Stomach (tissue), 9 donors: ENCODE data around the gene CAPN5. TPM values are rescaled to one million over a fixed set of nuclear protein-coding genes. Genes with fewer than 3 reads are reported as not detected.
A peak's percentile ranks its signal among the peaks of the same experiment; 100 is the strongest.

Experiments used
- DNase-seq, 2 donors: peaks; one replicate each; pipeline versions ENCODE4 v3.0.0 to v3.0.0-alpha.2; 2013 to 2019
- H3K27ac ChIP-seq, 5 donors: fragments of 200-600 bp in 4 of 5; sonication (generic) in 4 of 5; one replicate each; pipeline ENCODE4 v1.5.1; 2013 to 2019; ENCODE audit warnings: mild to moderate bottlenecking in 1 of 5, moderate library complexity in 1 of 5
- H3K27me3 ChIP-seq, 3 donors: fragments of 200-600 bp; sonication (generic); one replicate each; pipeline ENCODE4 v1.5.1; 2017 to 2019; ENCODE audit warnings: mixed run types in 1 of 3
- H3K36me3 ChIP-seq, 4 donors: fragments of 200-600 bp; sonication (generic); 1 replicate in 3 of 4; 2 replicates in 1 of 4; pipeline ENCODE4 v1.5.1; 2016 to 2019
- H3K4me1 ChIP-seq, 4 donors: fragments of 200-600 bp; sonication (generic); one replicate each; pipeline ENCODE4 v1.5.1; 2016 to 2019
- H3K4me3 ChIP-seq, 4 donors: fragments of 200-600 bp; sonication (generic) in 3 of 4; one replicate each; pipeline ENCODE4 v1.5.1; 2016 to 2019; ENCODE audit warnings: mild to moderate bottlenecking in 1 of 4
- H3K9me3 ChIP-seq, 4 donors: fragments of 200-600 bp; sonication (generic); one replicate each; pipeline ENCODE4 v1.5.1; 2016 to 2019
- EP300 ChIP-seq: sonication (generic); formaldehyde crosslinking; IDR thresholded peaks from one replicate; pipeline ENCODE4 v1.6.1; 2017; ENCODE audit warnings: antibody characterized with exemption
- POLR2A ChIP-seq, 4 donors: fragments of 450-650 bp; IDR thresholded peaks; one replicate each; pipeline ENCODE4 v1.6.1; 2016; ENCODE audit warnings: antibody characterized with exemption in 4 of 4, control low read depth in 2 of 4, mild to moderate bottlenecking in 1 of 4, moderate library complexity in 1 of 4
- POLR2AphosphoS5 ChIP-seq, 3 donors: sonication (generic); formaldehyde crosslinking; IDR thresholded peaks; one replicate each; pipeline ENCODE4 v1.6.1; 2016; ENCODE audit warnings: antibody characterized with exemption in 3 of 3
- WGBS, 5 donors: extraction: QIAGEN DNeasy Blood & Tissue Kit in 3 of 5; methylation state at CpG; one replicate each; pipeline versions ENCODE4 v1.1.5 to v1.1.7; 2013 to 2018; 5-methylcytosine and 5-hydroxymethylcytosine counted together
- intact Hi-C: fragments of 100-400 bp; cut with DNase I; formaldehyde crosslinking; loops from one replicate; pipeline ENCODE4 v1.15.1; 2023; ENCODE audit warnings: low total_unique reads
- polyA plus RNA-seq, 3 donors: library from polyadenylated mRNA; stranded (reverse); fragments of 200-250 nt; gene quantifications; one replicate each; pipeline ENCODE4 v1.2.3, GENCODE V29; 2013
- total RNA-seq, 5 donors: library from RNA; depleted of rRNA; stranded (reverse); fragments of >200 nt; gene quantifications; one replicate each; pipeline versions ENCODE4 v1.1.0 to v1.2.3, GENCODE V29; 2014 to 2016
- TF ChIP-seq, protein P1 (sequence below), 7 experiments: fragments of 450-650 bp in 4 of 7; fragments of 200-600 bp in 3 of 7; sonication (generic) in 3 of 7; IDR thresholded peaks; one replicate each; pipeline ENCODE4 v1.5.1; 2016 to 2019; ENCODE audit warnings: antibody characterized with exemption in 7 of 7, control low read depth in 2 of 7, mild to moderate bottlenecking in 1 of 7
- donor health status: healthy with polysubstance abuse.
- donor health status: Bipolar disorder and iron deficiency.
- donor health status: healthy.

The CAPN5 gene
- total and polyA plus RNA-seq, 8 donors, result 10.0 to 110 (median 65.9) TPM

DNA sequence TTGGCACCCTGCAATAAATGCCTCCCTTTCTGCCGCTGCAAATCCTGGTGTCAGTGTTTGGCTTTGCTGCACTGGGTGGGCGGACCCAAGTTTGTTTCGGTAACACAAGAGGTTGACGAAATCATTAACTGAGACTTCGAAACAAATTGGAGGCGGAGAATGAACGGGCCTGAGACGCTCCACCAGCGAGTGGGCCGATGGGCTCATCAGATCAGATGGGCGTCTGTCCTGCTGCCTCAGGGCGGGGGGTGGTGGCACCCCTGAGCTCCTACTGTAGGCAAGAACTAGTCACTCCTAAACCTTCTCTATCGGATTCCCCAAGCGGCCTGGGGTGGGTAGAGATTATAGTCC lies 918 bp upstream of the CAPN5 start:
- Histone ChIP-seq H3K4me3 (peak overlapping the region; percentile 70 to 81 (median 74)), H3K27ac (peak overlapping the region; percentile 82 to 95 (median 91)), H3K36me3 (no peaks in the 10 kb centered on the region), H3K27me3 (no peaks in the 10 kb centered on the region), H3K9me3 (no peaks in the 10 kb centered on the region), H3K4me1 (peaks cover 12 to 48% (median 43%) of the 10 kb centered on the region in 4 donors)
- TF ChIP-seq, protein P1, sequence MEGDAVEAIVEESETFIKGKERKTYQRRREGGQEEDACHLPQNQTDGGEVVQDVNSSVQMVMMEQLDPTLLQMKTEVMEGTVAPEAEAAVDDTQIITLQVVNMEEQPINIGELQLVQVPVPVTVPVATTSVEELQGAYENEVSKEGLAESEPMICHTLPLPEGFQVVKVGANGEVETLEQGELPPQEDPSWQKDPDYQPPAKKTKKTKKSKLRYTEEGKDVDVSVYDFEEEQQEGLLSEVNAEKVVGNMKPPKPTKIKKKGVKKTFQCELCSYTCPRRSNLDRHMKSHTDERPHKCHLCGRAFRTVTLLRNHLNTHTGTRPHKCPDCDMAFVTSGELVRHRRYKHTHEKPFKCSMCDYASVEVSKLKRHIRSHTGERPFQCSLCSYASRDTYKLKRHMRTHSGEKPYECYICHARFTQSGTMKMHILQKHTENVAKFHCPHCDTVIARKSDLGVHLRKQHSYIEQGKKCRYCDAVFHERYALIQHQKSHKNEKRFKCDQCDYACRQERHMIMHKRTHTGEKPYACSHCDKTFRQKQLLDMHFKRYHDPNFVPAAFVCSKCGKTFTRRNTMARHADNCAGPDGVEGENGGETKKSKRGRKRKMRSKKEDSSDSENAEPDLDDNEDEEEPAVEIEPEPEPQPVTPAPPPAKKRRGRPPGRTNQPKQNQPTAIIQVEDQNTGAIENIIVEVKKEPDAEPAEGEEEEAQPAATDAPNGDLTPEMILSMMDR (IDR thresholded peaks at IDR 0.05), result no peak
- TF ChIP-seq POLR2AphosphoS5 (IDR thresholded peaks at IDR 0.05) (peak in 1 of 3 donors; percentile 45), POLR2A (IDR thresholded peaks at IDR 0.05) (no peak)
- WGBS, 5 donors, result 23 to 42% (median 32%) methylated on average over 13 to 14 of the region's 14 CpGs
- intact Hi-C loops, result no loop called here
- peak in 1 of 2 donors; percentile 79 for DNase-seq

GRCh38 chr11:77067861-77068443 lies 1.2 kb downstream of the CAPN5 start:
- 60 to 78% (median 62%) methylated on average over 8 of the region's 8 CpGs for WGBS, 5 donors
- no peaks in the 10 kb centered on the region for H3K36me3 ChIP-seq
- H3K27ac ChIP-seq, result peak overlapping the region; percentile 2 to 95 (median 92)
- peak overlapping the region; percentile 70 to 81 (median 74) for H3K4me3 ChIP-seq
- intact Hi-C loops, result no loop called here
- peaks cover 28 to 69% (median 63%) of the 10 kb centered on the region in 4 donors for H3K4me1 ChIP-seq
- DNase-seq, result no peak
- no peaks in the 10 kb centered on the region for H3K9me3 ChIP-seq
- TF ChIP-seq POLR2A (IDR thresholded peaks at IDR 0.05), result no peak
- no peak for TF ChIP-seq EP300
- no peak for TF ChIP-seq POLR2AphosphoS5 (IDR thresholded peaks at IDR 0.05)
- TF ChIP-seq, protein P1 (IDR thresholded peaks at IDR 0.05), result no peak
- no peaks in the 10 kb centered on the region for H3K27me3 ChIP-seq

- peak overlapping the region in 3 of 4 donors; percentile 73 to 81 (median 76) for H3K4me3 ChIP-seq
- DNase-seq, result no peak
- peaks cover 35 to 77% (median 70%) of the 10 kb centered on the region in 4 donors for H3K4me1 ChIP-seq
- no peaks in the 10 kb centered on the region for H3K9me3 ChIP-seq
- H3K27me3 ChIP-seq, result no peaks in the 10 kb centered on the region
- H3K27ac ChIP-seq, result peak overlapping the region; percentile 2 to 95 (median 91)
- H3K36me3 ChIP-seq, result no peaks in the 10 kb centered on the region
- 76 to 91% (median 82%) methylated on average over 7 of the region's 7 CpGs for WGBS, 5 donors
- intact Hi-C loops, result no loop called here
- TF ChIP-seq EP300, result no peak
- TF ChIP-seq POLR2AphosphoS5 (IDR thresholded peaks at IDR 0.05), result no peak
- TF ChIP-seq POLR2A (IDR thresholded peaks at IDR 0.05), result no peak
Observed at GRCh38 chr11:77068457-77069335, 1.9 kb downstream of the CAPN5 start.

DNA sequence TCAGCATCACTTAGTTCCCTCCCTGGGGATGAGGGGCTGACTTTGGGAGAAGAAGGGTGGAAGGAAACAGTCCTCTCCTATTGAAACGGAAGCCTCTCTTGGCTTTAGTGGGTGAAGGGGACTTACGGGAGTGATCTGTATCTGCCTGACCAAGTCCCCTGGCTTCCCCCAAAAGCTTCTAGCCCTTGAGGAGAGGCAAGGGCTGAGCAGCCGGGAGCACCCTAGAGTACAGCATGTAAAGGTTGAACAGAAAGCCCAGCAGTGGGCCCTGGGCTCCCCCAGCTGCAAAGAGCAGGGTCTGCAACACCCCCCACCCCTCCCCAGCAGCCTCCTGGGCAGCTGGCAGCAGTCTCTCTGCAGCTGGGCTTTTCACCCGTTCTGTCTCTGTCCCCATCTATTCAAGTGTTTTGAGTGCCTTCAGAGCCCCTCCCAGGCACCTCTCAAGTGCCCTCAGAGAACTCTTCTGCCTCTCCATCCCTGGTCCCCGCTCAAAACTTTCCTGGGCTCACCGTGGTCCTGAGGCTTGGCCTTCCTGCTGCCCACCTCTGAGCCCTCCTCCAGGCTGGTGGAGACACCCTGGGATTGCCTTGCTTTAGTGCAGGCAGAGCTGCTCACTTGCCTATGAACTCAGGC lies 2.7 kb downstream of the CAPN5 start:
- Histone ChIP-seq H3K36me3 (no peaks in the 10 kb centered on the region), H3K9me3 (no peaks in the 10 kb centered on the region), H3K27ac (peak overlapping the region in 3 of 5 donors; percentile 88 to 95 (median 94)), H3K4me1 (peaks cover 43 to 84% (median 78%) of the 10 kb centered on the region in 4 donors), H3K4me3 (peak overlapping the region in 1 of 4 donors; percentile 81), H3K27me3 (no peaks in the 10 kb centered on the region)
- intact Hi-C loops, result no loop called here
- TF ChIP-seq EP300, result no peak
- TF ChIP-seq POLR2A (IDR thresholded peaks at IDR 0.05), result no peak
- TF ChIP-seq POLR2AphosphoS5 (IDR thresholded peaks at IDR 0.05), result no peak
- TF ChIP-seq, protein P1 (IDR thresholded peaks at IDR 0.05), result no peak
- DNase-seq, result no peak
- 67 to 81% (median 74%) methylated on average over 6 of the region's 6 CpGs for WGBS, 5 donors
